Tibial artery (tissue), 4 donors: ENCODE results near the gene CDK5.

Experiments used
- DNase-seq, 2 donors: peaks; one replicate each; pipeline ENCODE4 v3.0.0-alpha.2; 2019
- H3K27ac ChIP-seq, 2 donors: fragments of 200-600 bp; sonication (generic) in 1 of 2; 1 replicate in 1 of 2; 2 replicates in 1 of 2; pipeline ENCODE4 v1.5.1; 2018 to 2019; ENCODE audit warnings: mild to moderate bottlenecking in 1 of 2
- H3K27me3 ChIP-seq, 2 donors: fragments of 200-600 bp; sonication (generic) in 1 of 2; one replicate each; pipeline versions ENCODE4 v1.5.1 to v1.6.0; 2016 to 2019
- H3K36me3 ChIP-seq, 3 donors: fragments of 200-600 bp; sonication (generic) in 2 of 3; one replicate each; pipeline ENCODE4 v1.5.1; 2016 to 2019; ENCODE audit warnings: mild to moderate bottlenecking in 2 of 3
- H3K4me1 ChIP-seq, 4 donors: fragments of 200-600 bp; sonication (generic) in 2 of 4; 1 replicate in 3 of 4; 2 replicates in 1 of 4; pipeline ENCODE4 v1.5.1; 2016 to 2019
- H3K4me3 ChIP-seq, 2 donors: fragments of 200-600 bp; sonication (generic) in 1 of 2; 1 replicate in 1 of 2; 2 replicates in 1 of 2; pipeline ENCODE4 v1.5.1; 2018 to 2019; ENCODE audit warnings: mild to moderate bottlenecking in 2 of 2
- H3K9me3 ChIP-seq, 3 donors: fragments of 200-600 bp; sonication (generic) in 1 of 3; one replicate each; pipeline ENCODE4 v1.5.1; 2016 to 2019
- intact Hi-C: fragments of 100-400 bp; cut with DNase I; formaldehyde crosslinking; loops from one replicate; pipeline ENCODE4 v1.15.0; 2023; ENCODE audit warnings: low total_unique reads
- TF ChIP-seq, protein P1 (sequence below), 2 experiments: fragments of 200-600 bp in 1 of 2; fragments of 450-650 bp in 1 of 2; IDR thresholded peaks; one replicate each; pipeline ENCODE4 v1.5.1; 2017 to 2019; ENCODE audit warnings: antibody characterized with exemption in 2 of 2, mild to moderate bottlenecking in 1 of 2, moderate library complexity in 1 of 2

Gene CDK5

DNA sequence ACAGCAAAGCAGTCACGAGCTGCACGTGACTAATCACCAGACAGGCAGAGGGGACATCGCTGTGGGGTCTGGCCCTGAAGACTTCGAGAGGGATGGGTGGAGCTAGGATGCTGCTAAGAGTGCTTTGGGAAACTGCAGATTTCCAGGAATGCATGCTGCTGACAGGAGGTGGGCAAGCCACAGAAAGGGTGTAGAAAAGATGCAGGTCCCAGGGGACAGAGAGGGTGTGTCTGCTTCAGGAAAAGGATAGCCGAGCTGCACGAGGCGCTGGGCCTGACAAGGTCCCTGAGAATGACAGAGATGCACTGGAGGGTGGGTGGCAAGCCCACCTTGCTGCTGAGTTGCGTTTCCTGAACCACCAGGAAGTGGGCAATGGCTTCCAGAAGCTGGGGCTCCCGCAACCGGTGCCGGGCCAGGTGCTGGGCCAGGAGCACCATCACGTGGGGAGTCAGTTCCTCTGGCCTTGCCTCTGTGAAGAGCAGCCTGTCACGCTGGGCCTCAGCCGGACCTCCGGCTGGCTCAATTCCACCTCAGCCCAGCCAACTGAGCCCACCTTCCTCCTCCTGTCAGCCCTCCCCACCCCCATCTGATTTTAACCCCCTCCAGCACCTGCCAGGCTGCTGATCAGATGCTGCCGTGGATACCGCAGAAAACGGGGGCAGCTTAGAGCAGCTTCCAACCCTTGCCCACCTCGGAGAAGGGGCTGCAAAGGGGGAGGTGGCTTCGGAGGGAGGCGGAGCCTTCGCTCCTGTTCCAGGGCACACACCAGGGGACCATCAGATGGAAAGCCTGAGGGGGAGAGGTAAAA lies 20.7 kb upstream of the CDK5 start:
- no peak overlapping the region for H3K4me3 ChIP-seq
- TF ChIP-seq, protein P1, sequence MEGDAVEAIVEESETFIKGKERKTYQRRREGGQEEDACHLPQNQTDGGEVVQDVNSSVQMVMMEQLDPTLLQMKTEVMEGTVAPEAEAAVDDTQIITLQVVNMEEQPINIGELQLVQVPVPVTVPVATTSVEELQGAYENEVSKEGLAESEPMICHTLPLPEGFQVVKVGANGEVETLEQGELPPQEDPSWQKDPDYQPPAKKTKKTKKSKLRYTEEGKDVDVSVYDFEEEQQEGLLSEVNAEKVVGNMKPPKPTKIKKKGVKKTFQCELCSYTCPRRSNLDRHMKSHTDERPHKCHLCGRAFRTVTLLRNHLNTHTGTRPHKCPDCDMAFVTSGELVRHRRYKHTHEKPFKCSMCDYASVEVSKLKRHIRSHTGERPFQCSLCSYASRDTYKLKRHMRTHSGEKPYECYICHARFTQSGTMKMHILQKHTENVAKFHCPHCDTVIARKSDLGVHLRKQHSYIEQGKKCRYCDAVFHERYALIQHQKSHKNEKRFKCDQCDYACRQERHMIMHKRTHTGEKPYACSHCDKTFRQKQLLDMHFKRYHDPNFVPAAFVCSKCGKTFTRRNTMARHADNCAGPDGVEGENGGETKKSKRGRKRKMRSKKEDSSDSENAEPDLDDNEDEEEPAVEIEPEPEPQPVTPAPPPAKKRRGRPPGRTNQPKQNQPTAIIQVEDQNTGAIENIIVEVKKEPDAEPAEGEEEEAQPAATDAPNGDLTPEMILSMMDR (IDR thresholded peaks at IDR 0.05) = no peak
- peaks cover 16 to 43% (median 41%) of the 10 kb centered on the region in 3 donors for H3K36me3 ChIP-seq
- H3K27ac ChIP-seq = peak overlapping the region in 1 of 2 donors; percentile 38
- no peaks in the 10 kb centered on the region for H3K27me3 ChIP-seq
- peak; percentile 67 to 75 for DNase-seq
- intact Hi-C loops = no loop called here
- H3K4me1 ChIP-seq = peaks cover 0 to 57% (median 43%) of the 10 kb centered on the region in 4 donors
- no peaks in the 10 kb centered on the region for H3K9me3 ChIP-seq

DNA sequence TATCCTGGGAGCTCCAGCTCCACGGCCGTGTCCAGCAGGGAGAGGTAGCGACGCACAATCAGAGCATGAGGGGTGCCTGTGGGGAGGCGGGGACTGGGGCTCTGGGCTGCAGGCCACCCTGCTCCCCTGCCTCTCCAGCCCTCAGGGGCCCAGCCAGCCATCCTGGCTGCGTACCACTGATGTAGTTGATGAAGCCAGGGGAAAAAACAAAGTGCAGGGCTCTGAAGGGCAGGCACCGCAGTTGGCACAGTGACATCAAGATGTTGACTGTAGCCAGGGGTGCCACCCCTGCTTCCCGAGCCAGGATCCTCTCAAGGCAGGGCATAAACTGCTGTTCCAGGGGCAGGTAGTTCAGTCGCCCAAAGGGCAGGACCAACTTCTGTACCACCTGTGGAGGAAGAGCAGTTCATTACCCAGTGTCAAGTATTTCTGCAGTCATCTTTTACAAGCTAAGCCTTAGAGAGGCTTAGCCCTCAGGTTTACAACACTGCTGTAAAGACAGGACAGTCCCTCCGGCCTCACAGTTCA lies 20.1 kb upstream of the CDK5 start:
- no peaks in the 10 kb centered on the region for H3K9me3 ChIP-seq
- TF ChIP-seq, protein P1 (IDR thresholded peaks at IDR 0.05) = no peak
- H3K4me3 ChIP-seq = no peak overlapping the region
- no peaks in the 10 kb centered on the region for H3K27me3 ChIP-seq
- intact Hi-C loops = no loop called here
- peak overlapping the region; percentile 11 to 38 for H3K27ac ChIP-seq
- DNase-seq = no peak
- peaks cover 0 to 56% (median 42%) of the 10 kb centered on the region in 4 donors for H3K4me1 ChIP-seq
- H3K36me3 ChIP-seq = peaks cover 22 to 50% (median 47%) of the 10 kb centered on the region in 3 donors

DNA sequence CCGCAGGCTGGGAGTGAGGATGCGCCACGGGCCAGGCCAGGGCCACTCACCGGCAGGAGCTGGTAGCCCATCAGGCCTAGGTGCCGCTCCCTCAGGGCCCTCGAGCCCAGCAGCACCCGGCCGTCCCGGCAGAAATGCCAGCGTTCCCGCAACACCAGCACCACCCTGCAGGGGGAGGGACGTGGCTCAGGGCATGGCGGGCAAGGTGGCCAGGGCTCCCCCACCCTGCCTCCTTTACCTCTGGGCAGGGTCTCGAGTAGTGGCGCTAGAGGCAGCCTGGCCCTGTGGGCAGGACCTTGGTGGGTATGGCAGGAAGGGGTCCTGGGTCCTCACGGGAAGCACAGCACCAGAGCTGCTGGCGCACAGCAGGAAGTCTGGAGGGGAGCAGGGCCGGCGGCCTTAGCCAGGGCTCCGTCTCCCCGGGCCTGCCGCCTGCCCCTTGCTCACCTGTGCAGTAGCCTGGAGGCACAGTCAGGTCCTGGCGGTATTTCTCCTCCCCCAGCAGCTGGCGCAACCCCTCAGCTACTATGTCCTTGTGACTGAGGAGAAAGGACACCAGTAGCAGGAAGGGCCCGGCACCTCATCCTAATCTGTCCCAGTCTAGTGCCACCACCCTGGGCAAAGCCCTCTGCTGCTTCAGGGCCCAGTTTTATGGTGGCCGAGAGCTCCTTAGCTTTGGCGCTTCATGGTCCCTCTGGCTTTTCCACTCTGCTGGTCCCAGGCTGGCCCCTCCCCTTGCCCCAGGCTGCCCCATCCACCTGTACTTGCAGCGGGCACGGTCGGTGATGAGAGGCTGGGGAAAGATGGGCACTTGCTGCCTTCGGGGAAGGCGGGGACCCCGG lies 19.4 kb upstream of the CDK5 start:
- TF ChIP-seq, protein P1 (IDR thresholded peaks at IDR 0.05) = peak in 1 of 2 experiments; percentile 12
- no peak overlapping the region for H3K4me3 ChIP-seq
- H3K27ac ChIP-seq = peak overlapping the region; percentile 11 to 38
- H3K36me3 ChIP-seq = peaks cover 26 to 56% (median 54%) of the 10 kb centered on the region in 3 donors
- H3K4me1 ChIP-seq = peaks cover 0 to 49% (median 35%) of the 10 kb centered on the region in 4 donors
- no peaks in the 10 kb centered on the region for H3K27me3 ChIP-seq
- no peak for DNase-seq
- intact Hi-C loops = no loop called here
- no peaks in the 10 kb centered on the region for H3K9me3 ChIP-seq

DNA sequence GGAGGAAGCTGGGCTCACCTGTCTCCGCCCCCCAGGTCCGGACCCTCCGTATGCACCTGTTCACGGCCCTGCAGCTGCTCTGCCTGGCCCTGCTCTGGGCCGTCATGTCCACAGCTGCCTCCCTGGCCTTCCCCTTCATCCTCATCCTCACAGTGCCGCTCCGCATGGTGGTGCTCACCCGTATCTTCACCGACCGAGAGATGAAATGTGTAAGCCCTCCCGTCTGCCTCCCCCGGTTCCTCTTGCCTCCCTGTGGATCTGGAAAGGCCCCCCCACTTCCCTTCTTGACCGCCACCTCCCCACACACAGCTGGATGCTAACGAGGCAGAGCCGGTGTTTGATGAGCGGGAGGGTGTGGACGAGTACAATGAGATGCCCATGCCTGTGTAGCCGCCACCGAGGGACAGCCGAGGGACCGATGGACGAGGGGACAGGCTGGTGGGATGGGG lies 18.3 kb upstream of the CDK5 start:
- peaks cover 36 to 67% (median 65%) of the 10 kb centered on the region in 3 donors for H3K36me3 ChIP-seq
- no peaks in the 10 kb centered on the region for H3K9me3 ChIP-seq
- H3K27ac ChIP-seq = no peak overlapping the region
- intact Hi-C loops = no loop called here
- no peaks in the 10 kb centered on the region for H3K27me3 ChIP-seq
- TF ChIP-seq, protein P1 (IDR thresholded peaks at IDR 0.05) = no peak
- H3K4me3 ChIP-seq = no peak overlapping the region
- DNase-seq = no peak
- H3K4me1 ChIP-seq = peaks cover 0 to 38% (median 25%) of the 10 kb centered on the region in 4 donors

DNA sequence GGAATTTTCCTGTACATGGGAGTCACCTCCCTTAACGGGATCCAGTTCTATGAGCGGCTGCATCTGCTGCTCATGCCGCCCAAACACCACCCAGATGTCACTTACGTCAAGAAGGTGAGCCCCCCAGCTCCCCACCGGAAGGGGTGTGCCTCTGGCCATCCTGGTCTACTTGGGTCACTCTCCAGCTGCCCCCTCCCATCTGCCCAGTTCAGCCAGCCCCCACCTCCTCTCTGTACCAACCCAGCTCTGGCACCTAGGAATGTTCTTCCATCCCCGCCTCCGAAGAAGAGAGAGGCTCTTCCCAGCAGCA lies 17.9 kb upstream of the CDK5 start:
- H3K27me3 ChIP-seq = no peaks in the 10 kb centered on the region
- no peak overlapping the region for H3K4me3 ChIP-seq
- no peak for DNase-seq
- peaks cover 40 to 71% (median 68%) of the 10 kb centered on the region in 3 donors for H3K36me3 ChIP-seq
- TF ChIP-seq, protein P1 (IDR thresholded peaks at IDR 0.05) = no peak
- H3K9me3 ChIP-seq = no peaks in the 10 kb centered on the region
- H3K27ac ChIP-seq = no peak overlapping the region
- intact Hi-C loops = no loop called here
- H3K4me1 ChIP-seq = peaks cover 0 to 37% (median 23%) of the 10 kb centered on the region in 4 donors
